Measurements from ENCODE around the gene ATP5IF1.

- TF ChIP-seq CTCF (conservative IDR thresholded peaks at IDR 0.05 in 1 of 2, IDR thresholded peaks at IDR 0.05 in 1 of 2; ENCODE audit: low read depth in 1 of 2, low read length in 2 of 2) (no peak), EZH2 (IDR thresholded peaks at IDR 0.05; ENCODE audit: low read length, missing control alignments) (no peak)
These were observed 39.6 kb upstream of the ATP5IF1 start for GRCh38 chr1:28196330-28196729.

Measured in fibroblast of lung (primary cell).